Smooth muscle cell (in vitro differentiated cells): ENCODE data around the gene RGS9. TPM values are rescaled to one million over a fixed set of nuclear protein-coding genes. Genes with fewer than 3 reads are reported as not detected.
A peak's percentile ranks its signal among the peaks of the same experiment; 100 is the strongest.

Experiments used
- DNase-seq: peaks from one replicate; lab custom pipeline; 2025; ENCODE audit not compliant: unreplicated experiment; lab: John Stamatoyannopoulos, UW
- H2AFZ ChIP-seq: fragments of 200-600 bp; sonication (generic); 2 replicates; pipeline ENCODE4 v1.6.0; 2016; ENCODE audit warnings: antibody characterized with exemption, low read depth, mild to moderate bottlenecking
- H3F3A ChIP-seq: fragments of 200-600 bp; sonication (generic); 2 replicates; pipeline ENCODE4 v1.6.0; 2017; ENCODE audit warnings: antibody characterized with exemption, low read depth
- H3K27ac ChIP-seq: fragments of 200-600 bp; sonication (generic); 2 replicates; pipeline ENCODE4 v1.5.1; 2016; ENCODE audit warnings: low read depth, mild to moderate bottlenecking
- H3K27me3 ChIP-seq: fragments of 200-600 bp; sonication (generic); 2 replicates; pipeline ENCODE4 v1.6.1; 2016; ENCODE audit warnings: low read depth, mild to moderate bottlenecking
- H3K36me3 ChIP-seq: fragments of 200-600 bp; sonication (generic); 2 replicates; pipeline ENCODE4 v1.5.1; 2016; ENCODE audit warnings: low read depth
- H3K4me1 ChIP-seq: fragments of 200-600 bp; sonication (generic); 2 replicates; pipeline ENCODE4 v1.5.1; 2016; ENCODE audit warnings: low read depth
- H3K4me2 ChIP-seq: fragments of 200-600 bp; sonication (generic); 2 replicates; pipeline ENCODE4 v1.6.0; 2016; ENCODE audit warnings: mild to moderate bottlenecking
- H3K4me3 ChIP-seq: fragments of 200-600 bp; sonication (generic); 2 replicates; pipeline ENCODE4 v1.5.1; 2016; ENCODE audit warnings: mild to moderate bottlenecking
- H3K79me2 ChIP-seq: fragments of 200-600 bp; sonication (generic); 2 replicates; pipeline ENCODE4 v1.6.0; 2016; ENCODE audit warnings: low read depth, mild to moderate bottlenecking
- H3K9ac ChIP-seq: fragments of 200-600 bp; sonication (generic); 2 replicates; pipeline ENCODE4 v1.6.0; 2016; ENCODE audit warnings: low read depth
- H3K9me3 ChIP-seq: fragments of 200-600 bp; sonication (generic); replicated peaks from 2 replicates; pipeline ENCODE4 v1.5.1; 2016; ENCODE audit warnings: low read depth
- H4K20me1 ChIP-seq: fragments of 200-600 bp; sonication (generic); 2 replicates; pipeline ENCODE4 v1.6.0; 2016; ENCODE audit warnings: low read depth
- CTCF ChIP-seq: fragments of 200-600 bp; sonication (generic); IDR thresholded peaks from 2 replicates; pipeline ENCODE4 v1.5.1; 2017; ENCODE audit warnings: borderline replicate concordance, mild to moderate bottlenecking, antibody characterized with exemption; ENCODE audit not compliant: insufficient read depth, poor library complexity, severe bottlenecking
- WGBS: methylation state at CpG from one replicate; pipeline ENCODE4 v1.1.7; 2016; ENCODE audit warnings: low lambda C conversion rate; 5-methylcytosine and 5-hydroxymethylcytosine counted together
- polyA plus RNA-seq: library from polyadenylated mRNA; unstranded; fragments of >200 nt; fragmentation: Nextera tagmentation; extraction: Ambion mirVana; gene quantifications from 2 replicates; pipeline ENCODE4 v1.2.1, GENCODE V29; 2016
- total RNA-seq: library from RNA; depleted of rRNA; stranded (reverse); fragments of >200 nt; gene quantifications from 2 replicates; pipeline ENCODE4 v1.2.3, GENCODE V29; 2014

Gene RGS9
- total and polyA plus RNA-seq, 2 experiments from 2014 or later: 16.3 to 18.8 TPM

GRCh38 chr17:65184235-65184959 is 47.2 kb downstream of the RGS9 start:
- no peaks in the 10 kb centered on the region for H3K36me3 ChIP-seq
- H3K9me3 ChIP-seq: no peaks in the 10 kb centered on the region
- no peak for TF ChIP-seq CTCF
- peaks cover 4% of the 10 kb centered on the region for H3F3A ChIP-seq
- no peak for DNase-seq
- H3K79me2 ChIP-seq: no peaks in the 10 kb centered on the region
- H4K20me1 ChIP-seq: no peaks in the 10 kb centered on the region
- peak overlapping the region; percentile 27 for H3K4me2 ChIP-seq
- H3K27me3 ChIP-seq: no peaks in the 10 kb centered on the region
- no peak overlapping the region for H3K27ac ChIP-seq
- peaks cover 9% of the 10 kb centered on the region for H3K4me1 ChIP-seq
- H3K9ac ChIP-seq: no peak overlapping the region
- H3K4me3 ChIP-seq: no peak overlapping the region
- H2AFZ ChIP-seq: peak overlapping the region; percentile 36
- 60% methylated on average over 5 of the region's 5 CpGs for WGBS

- peak overlapping the region; percentile 36 for H2AFZ ChIP-seq
- H3K4me1 ChIP-seq: peaks cover 9% of the 10 kb centered on the region
- no peaks in the 10 kb centered on the region for H3K36me3 ChIP-seq
- no peak overlapping the region for H3K4me2 ChIP-seq
- no peak for TF ChIP-seq CTCF
- peaks cover 4% of the 10 kb centered on the region for H3F3A ChIP-seq
- no peaks in the 10 kb centered on the region for H3K9me3 ChIP-seq
- H3K79me2 ChIP-seq: no peaks in the 10 kb centered on the region
- no peaks in the 10 kb centered on the region for H4K20me1 ChIP-seq
- H3K27me3 ChIP-seq: no peaks in the 10 kb centered on the region
- WGBS: 81% methylated on average over 4 of the region's 4 CpGs
- no peak overlapping the region for H3K9ac ChIP-seq
- DNase-seq: no peak
- no peak overlapping the region for H3K4me3 ChIP-seq
- H3K27ac ChIP-seq: no peak overlapping the region
Observed at GRCh38 chr17:65185062-65185461, 47.9 kb downstream of the RGS9 start.

GRCh38 chr17:65185668-65186382 is 48.7 kb downstream of the RGS9 start:
- Histone ChIP-seq H3K36me3 (no peaks in the 10 kb centered on the region), H4K20me1 (no peaks in the 10 kb centered on the region), H3K4me1 (peaks cover 9% of the 10 kb centered on the region), H3F3A (peaks cover 10% of the 10 kb centered on the region), H3K27me3 (no peaks in the 10 kb centered on the region), H3K9me3 (no peaks in the 10 kb centered on the region), H3K27ac (no peak overlapping the region), H3K9ac (no peak overlapping the region), H3K79me2 (no peaks in the 10 kb centered on the region), H3K4me2 (no peak overlapping the region), H3K4me3 (no peak overlapping the region), H2AFZ (no peak overlapping the region)
- TF ChIP-seq CTCF: no peak
- WGBS: 93% methylated on average over 13 of the region's 13 CpGs
- no peak for DNase-seq
